GM19328 (cell line): ENCODE measurements around the gene ANKRD28.
"Not testable (repeated sequence)": the region's sequence is repeated elsewhere in the genome, so short reads cannot be mapped to it uniquely, and the experiment has no call there.

Experiments used
- ATAC-seq: cut with Tn5 transposase; IDR thresholded peaks from one replicate; pipeline ENCODE4 v1.9.1; 2021; ENCODE audit warnings: mild to moderate bottlenecking, moderate library complexity; ENCODE audit not compliant: unreplicated experiment

ANKRD28 gene

DNA sequence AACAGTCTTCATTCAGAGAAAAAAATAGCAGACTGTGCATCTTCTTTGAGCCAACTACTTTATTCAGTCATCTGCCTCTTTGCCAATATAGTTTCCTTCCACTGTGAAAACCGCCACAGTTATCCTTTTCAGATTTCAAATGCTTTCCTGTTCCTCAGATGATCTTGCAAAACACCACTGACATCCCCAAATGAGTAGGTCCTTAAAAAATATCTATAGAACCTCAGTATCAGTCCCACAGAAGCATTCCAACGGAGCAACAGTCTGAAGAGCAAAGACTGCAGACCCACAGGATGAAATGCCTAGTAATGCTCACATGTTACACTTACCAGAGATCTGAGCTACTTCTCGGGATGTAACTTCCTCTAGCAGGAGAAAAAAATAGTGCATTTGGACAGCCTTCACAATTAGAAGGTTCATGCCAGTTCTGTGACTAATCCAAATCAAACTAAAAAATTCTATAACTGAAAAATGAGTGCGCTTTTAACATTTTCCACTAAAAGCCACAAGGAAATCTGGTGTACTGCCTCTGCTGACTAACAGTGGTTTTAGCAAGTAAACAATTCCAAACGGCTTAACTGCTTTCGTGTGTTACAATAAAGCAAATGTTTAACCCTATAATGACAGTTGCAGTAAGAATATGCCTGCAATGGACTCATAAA is at the start of gene ANKRD28:
Gene ANKRD28, minus strand, starts transcription at position 338 of the 662 bp plus-strand sequence. CDS start 1,458 bp downstream, outside the sequence.
- no peak for ATAC-seq

DNA sequence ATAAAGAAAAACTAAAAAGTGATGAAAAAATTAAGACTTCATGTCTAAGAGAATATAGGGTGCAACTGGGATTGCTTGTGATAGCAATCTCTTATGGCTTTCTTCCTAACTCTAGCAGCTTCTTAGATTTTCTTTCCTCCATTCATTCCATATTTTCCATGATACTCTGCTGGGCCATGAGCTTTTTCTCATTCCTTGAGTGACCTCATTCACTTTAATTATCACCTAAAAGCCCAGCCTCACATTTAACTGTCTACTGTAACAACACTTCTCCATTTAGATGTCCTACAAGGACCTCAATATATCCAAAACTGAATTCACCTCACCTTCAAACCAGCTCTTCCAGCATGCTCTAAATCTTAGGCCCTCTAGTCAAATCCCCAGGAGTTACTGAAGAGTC is 49.5 kb upstream of the ANKRD28 start:
- no peak for ATAC-seq

DNA sequence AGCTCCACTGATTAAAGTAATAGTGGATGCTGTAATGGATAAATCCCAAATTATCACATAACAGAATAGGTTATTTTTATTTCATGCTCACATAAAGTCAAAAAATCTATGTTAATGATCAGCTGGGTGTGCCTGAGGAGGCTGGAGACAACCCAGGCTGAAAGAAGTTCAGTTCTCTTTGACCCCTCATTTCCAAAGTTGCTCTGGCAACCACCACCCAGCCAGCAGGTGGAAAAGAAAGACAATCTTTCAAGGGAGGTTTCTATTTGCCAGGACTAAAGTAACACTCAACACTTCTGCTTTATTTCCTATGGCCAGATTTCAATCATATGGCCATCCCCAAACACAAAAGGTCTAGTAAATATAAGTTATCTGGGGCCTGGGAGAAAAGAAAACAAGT is 48.8 kb upstream of the ANKRD28 start:
- ATAC-seq, result no peak

DNA sequence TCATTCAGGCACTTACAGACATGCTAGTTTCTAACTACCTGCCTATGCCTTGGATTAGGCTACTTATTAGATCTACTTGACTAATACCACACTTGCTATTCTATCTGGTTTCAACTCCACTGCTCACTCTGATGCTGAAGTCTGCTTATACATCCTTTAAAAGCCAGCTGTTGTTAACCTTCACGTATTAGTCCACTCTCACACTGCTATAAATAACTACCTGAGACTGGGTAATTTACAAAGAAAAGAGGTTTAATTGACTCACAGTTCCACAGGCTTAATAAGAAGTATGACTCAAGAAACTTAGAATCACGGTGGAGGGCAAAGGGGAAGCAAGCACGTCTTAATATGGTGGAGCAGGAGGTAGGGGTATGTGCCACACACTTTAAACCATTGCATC is 47.7 kb upstream of the ANKRD28 start:
- ATAC-seq, result no peak

DNA sequence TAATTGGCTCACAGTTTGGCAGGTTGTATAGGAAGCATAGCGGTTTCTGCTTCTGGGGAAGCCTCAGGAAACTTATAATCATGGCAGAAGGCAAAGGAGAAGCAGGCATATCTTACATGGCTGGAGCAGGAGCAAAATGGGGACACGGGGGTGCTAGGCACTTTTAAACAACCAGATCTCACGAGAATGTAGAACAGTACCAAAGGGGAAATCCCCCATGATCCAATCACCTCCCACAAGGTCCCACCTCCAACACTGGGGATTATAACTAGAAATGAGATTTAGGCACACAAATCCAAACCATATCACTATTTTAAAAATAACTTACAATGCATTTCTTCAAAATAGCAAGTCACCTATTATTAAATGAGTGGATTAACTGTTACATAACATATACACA is 47.1 kb upstream of the ANKRD28 start:
- ATAC-seq, result no peak

DNA sequence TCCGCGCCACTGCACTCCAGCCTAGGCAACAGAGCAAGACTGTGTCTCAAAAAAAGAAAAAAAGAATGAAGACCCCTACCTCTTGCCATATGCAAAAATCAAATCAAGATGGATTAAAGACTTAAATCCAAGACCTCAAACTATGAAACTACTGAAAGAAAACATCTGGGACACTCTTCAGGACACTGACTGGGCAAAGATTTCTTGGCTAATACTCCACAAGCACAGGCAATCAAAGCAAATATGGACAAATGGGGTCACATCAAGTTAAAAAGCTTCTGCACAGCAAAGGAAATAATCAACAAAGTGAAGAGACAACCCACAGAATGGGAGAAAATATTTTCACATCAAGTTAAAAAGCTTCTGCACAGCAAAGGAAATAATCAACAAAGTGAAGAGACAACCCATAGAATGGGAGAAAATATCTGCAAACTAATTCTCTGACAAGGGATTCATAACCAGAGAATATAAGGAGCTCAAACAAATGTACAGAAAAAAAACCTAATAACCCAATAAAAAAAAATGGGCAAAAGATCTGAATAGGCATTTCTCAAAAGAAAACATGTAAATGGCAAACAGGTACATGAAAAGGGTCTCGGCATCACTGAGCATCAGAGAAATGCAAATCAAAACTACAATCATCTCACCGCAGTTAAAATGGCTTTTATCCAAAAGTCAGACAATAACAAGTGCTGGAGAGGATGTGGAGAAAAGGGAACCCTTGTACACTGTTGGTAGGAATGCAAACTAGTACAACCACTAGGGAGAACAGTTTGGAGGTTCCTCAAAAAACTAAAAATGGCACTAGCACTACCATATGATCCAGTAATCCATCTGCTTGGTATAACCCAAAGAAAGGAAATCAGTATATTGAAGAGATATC is 43.6 kb upstream of the ANKRD28 start:
- ATAC-seq, result not testable (repeated sequence)

DNA sequence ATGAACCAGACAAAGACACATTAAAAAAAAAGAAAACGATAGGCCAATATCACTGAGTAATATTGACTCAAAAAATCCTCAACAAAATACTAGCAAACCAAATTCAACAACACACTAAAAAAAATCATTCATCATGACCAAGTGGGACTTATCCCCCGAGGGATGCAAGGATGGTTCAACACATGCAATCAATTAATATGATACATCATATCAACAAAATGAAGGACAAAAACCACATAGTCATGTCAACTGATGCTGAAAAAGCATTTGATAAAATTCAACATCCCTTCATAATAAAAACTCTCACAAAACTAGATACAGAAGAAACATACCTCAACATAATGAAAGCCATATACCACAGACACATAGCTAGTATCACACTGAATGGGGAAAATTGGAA is 41.8 kb upstream of the ANKRD28 start:
- no peak for ATAC-seq

DNA sequence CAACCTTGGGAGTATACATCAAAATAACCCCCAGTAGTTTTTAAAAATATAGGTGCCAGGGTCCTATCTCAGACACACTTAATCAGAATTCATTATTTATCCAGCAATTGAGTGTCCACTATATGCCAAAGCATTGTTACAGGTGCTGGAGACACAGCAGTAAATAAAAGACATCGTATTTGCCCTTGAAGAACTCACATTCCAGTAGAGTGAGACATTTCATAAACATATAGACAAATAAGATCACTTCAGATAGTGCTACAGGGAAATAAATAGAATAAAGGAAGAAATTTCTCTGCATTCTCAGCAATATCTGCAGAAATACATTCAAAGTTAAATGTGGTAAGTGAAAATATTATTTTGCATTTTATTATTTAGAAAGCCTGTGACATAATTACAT is 34.1 kb upstream of the ANKRD28 start:
- ATAC-seq, result no peak

DNA sequence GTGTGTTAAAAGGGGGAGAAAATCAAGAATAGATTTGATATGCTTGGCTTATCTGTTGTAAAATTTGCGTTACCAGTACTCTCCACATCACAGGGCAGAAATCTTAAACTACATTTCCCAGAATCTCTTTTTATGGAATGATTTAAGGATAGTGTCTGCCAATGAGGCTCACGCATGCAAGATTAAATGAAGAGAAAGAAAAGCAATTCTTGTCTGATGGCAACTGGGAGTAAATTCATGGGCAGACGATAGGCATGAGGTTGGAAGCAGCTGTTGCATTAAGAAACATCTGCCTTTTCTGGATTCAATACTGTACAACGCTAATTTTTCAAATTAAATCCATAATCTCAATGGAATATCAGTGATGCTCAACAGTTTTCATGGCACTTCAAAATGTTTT is 27.2 kb upstream of the ANKRD28 start:
- no peak for ATAC-seq

DNA sequence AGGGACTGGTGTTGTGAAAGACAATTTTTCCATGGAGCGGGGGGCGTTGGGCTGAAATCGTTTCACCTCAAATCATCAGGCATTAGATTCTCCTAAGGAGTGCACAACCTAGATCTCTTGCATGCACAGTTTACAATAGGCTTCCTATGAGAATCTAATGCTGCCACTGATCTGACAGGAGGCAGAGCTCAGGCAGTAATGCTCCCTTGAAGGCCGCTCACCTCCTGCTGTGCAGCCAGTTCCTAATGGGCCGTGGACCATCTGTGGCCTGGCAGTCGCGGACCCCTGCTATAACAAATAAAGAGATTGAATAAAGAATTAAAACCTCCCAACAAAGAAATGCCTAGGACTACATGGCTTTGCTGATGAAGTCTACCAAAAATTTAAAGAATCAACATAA is 25.3 kb upstream of the ANKRD28 start:
- ATAC-seq, result no peak

DNA sequence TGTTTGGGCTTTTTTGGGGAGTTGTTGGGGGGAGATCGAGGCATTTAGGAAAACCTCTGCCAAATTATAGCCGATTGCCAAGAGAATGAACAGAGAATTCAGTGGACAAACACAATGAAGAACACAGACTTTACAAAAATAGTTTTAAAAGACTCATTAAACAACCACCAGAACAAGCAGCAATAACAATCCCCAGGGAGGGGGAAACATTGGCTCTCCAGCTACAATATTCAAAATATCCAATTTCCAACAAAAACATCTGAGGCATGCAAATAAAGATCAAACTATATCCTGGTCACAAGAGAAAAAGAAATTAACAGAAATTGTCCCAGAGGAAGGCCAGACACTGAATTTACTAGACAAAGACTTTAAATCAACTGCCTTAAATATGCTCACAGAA is 24.5 kb upstream of the ANKRD28 start:
- ATAC-seq, result no peak

DNA sequence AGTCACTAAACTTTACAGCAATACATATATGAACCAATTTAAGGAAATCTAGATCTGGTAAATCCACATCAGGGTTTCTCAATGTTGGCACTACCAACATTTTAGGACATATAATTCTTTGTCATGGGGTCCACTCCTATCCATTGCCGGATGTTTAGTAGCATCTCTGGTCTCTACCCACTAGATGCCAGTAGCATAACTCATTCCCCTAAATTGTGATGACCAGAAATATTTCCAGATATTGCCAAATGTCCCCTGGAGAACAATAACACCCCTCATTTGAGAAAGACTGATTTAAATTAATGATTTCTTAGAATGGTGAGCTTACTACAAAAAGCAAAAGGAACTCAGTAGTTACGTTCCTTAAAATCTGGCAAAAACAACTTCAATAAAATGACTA is 23.1 kb upstream of the ANKRD28 start:
- ATAC-seq, result no peak

DNA sequence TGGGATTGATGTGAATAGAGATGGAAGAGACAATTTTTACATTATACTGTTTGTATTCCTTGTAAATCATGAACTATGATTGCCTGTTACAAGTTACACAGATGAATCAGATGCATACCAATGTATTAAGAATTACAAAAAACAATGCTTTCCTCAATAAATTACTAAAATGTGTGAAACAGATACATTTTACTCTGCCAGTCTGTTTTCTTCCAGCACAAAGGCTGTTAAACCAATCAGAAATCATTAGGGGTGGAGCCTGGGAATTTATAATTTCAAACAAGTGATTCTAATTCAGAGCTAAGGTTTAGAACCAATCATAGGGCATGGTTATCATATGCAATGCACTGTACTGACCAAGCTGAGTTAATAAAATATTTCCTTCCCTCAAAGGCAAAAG is 21.8 kb upstream of the ANKRD28 start:
- ATAC-seq, result no peak

DNA sequence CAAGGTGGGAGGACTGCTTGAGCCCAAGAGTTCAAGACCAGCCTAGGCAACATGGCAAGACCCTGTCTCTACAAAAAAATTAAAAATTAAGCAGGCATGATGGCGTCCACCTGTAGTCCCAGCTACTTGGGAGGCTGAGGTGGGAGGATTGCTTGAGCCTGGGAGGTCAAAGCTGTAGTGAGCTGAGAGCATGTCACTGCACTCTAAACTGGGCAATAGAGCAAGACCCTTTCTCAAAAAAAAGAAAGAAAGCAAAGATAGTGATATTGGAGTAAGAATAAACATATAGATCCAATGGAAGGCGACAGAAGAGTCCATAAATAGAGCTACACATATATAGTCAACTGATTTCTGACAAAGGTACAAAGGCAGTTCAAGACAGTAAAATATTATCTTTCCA is 21.3 kb upstream of the ANKRD28 start:
- ATAC-seq, result no peak

DNA sequence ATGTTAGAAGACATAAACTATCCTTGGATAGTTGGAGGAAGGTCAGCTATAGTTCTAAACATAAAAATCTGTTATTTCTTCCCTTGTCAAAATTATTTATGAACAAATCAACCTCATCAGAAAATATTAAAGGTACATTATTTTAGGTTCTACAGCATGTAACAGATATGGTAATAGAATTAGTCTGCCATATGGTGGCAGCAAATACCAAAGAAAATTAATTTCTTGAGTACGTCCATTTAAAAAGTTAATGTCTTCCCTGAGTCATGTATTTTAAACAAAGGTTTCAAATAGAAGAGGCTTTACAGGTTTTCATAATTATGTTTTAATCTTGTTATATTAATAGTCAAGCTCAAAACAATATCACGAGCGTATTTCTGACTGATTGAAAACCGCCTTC is 17.9 kb upstream of the ANKRD28 start:
- no peak for ATAC-seq

DNA sequence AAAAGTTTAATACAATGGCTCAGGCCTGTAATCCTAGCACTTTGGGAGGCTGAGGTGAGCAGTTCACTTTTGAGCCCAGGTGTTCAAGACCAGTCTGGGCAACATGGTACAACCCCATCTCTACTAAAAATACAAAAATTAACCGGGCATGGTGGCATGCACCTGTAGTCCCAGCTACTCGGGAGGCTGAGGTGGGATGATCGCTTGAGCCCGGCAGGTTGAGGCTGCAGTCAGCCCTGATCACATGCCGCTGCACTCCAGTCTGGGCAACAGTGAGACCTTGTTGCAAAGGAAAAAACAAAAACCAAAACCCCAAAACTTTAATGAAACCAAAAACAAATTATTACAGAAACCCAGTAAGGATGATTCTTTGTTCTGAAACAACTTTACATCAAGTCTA is 15.3 kb upstream of the ANKRD28 start:
- ATAC-seq, result not testable (repeated sequence)

DNA sequence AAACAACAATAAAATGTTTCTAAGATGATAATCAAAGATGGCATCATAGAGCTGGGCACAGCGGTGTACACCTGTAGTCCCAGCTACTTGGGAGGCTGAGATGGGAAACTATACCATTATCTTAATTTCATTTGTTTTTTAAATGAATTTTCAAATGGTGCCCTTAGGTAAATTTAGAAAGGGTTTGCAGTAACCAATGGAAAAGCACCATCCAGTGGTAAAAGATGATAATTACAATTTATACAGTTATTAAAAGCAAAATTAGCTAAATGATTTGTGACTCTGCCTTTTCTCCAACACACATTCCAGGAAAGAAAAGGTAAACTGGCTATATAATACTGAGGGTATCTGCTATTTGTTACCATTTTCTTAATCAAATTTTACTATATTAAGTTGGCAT is 14.4 kb upstream of the ANKRD28 start:
- no peak for ATAC-seq

DNA sequence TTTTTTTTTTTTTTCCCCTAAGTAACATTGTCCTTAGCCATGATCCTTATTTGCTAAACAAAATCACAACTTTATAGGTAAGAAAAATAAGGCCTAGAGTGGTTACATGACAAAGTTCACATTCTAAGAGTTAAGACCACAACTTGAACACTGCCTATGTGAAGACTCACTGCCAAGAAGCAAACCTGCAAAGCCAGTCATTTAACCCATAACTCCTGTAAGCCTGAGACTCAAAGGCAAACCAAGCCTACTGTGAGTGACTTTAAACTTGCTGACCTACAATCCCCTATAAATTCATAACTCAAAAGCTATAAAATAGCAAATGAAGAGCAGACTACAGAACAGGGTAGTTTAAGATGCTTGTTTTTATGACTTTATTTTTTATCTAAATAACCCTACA is 12.9 kb upstream of the ANKRD28 start:
- ATAC-seq, result no peak

DNA sequence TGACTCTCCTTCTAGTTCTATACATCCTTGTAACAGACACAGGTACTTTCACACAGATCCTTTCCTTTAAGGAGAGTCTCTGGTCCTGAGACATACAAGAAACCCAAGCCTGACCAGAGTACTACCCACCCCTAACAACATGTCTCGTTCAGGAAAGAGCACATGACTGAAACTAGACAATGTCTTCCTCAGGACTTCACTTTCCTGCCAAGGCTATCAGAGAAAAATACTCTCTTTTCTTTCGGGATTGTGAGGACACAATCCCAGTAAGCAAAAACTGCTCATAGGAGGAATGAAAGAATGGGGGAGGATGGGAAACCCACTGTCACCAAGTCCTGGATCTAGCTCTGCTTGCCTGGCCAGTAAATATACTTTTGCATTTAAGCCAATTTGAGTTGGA is 11.5 kb upstream of the ANKRD28 start:
- no peak for ATAC-seq

DNA sequence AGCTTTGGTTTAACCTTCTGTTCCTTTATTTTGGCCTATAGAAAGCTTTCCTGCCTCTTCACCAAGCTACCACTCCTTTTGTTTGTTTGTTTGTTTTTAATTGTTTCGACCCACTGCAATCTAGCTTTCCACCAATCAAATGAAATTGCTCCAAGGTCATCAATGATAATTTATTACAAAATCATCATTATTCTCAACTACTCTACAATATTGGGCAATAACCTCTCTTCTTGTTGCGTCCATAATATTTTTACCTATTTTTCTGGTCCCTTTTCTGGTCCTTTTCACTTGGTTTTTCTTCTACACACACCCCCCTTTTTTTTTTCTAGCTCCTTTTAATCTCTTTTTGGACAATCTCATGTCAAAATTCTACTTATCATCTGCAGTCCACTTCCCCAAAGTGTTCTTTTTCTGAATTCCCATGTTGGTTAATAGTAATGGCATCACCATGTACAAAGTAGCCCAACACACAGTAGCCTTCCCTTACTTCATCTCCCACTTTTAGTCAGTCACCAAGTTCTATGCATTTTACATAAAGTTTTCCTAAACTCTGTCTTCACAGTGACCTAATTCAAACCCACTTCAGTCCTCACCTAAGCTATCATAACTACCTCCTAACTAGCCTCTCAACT is 11.0 kb upstream of the ANKRD28 start:
- ATAC-seq, result no peak

DNA sequence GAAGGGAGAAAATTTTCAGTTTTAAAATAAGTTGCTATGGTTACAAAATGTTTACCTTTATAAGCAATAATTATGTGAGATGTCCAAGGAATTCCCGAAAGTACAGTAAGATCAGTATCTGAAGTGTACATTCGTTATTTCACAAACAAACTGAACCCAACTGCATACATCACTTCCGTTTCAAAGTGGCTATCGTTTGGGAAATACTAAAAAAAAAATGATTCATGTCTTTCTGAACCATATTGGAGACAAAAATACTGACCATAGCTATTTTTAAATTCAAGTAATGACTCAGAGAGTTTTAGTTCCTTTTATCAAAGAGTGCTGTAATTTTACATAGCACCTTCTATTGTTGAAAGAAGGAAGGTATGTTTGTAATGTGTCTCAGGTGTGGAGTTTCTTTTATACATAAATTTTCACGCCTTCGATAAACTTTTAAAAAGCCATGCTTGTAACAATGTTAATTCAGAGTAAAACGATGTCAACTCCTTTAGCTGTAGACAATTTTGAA is 8.0 kb upstream of the ANKRD28 start:
- ATAC-seq, result peak; percentile 73
